Muscle layer of colon (tissue), 2 donors: ENCODE measurements around the gene PLXNA1.

Experiments used
- H3K27ac ChIP-seq: one replicate; pipeline ENCODE4 v1.7.0; 2013; ENCODE audit warnings: low read depth, mild to moderate bottlenecking, low read length, moderate library complexity
- H3K27me3 ChIP-seq, 2 donors: one replicate each; pipeline ENCODE4 v1.7.0; 2013; ENCODE audit warnings: low read length in 2 of 2, mild to moderate bottlenecking in 2 of 2; ENCODE audit not compliant: insufficient read depth in 2 of 2, control insufficient read depth in 1 of 2
- H3K36me3 ChIP-seq: one replicate; pipeline ENCODE4 v1.7.0; 2013; ENCODE audit warnings: mild to moderate bottlenecking, low read length; ENCODE audit not compliant: insufficient read depth
- H3K4me1 ChIP-seq: one replicate; pipeline ENCODE4 v1.7.0; 2013; ENCODE audit warnings: mild to moderate bottlenecking, low read length; ENCODE audit not compliant: insufficient read depth
- H3K4me3 ChIP-seq, 2 donors: one replicate each; pipeline ENCODE4 v1.7.0; 2013; ENCODE audit warnings: low read length in 2 of 2, low read depth in 1 of 2, mild to moderate bottlenecking in 1 of 2, moderate library complexity in 1 of 2
- H3K9ac ChIP-seq: one replicate; pipeline ENCODE4 v1.7.0; 2013; ENCODE audit warnings: low read length
- H3K9me3 ChIP-seq: one replicate; pipeline ENCODE4 v1.7.0; 2013; ENCODE audit warnings: mild to moderate bottlenecking, low read length
- donor health status: abdominal sarcoma.
- donor health status: Adenocarcinoma of cecum.

PLXNA1 gene

DNA sequence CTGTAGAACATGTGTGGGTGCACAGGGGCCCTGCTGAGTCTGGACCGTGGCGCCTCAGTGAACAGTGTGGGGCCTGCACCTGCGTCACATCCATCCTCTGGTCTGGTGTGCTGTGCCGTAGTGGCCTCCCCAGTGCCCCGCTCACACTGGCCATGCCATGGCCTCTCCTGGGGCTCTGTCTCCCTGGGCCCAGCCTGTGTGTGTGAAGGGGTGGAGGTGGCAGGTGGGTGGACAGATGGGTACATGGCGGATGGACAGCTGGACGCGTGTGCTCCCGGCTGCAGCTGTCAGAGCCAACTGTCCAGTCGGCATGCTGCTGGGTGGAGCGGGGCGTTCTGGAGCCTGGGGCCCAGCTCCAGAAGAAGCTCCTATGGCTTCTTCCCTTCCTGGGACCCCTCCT lies 17.8 kb downstream of the PLXNA1 start:
- peaks cover 14% of the 10 kb centered on the region for H3K4me1 ChIP-seq
- no peaks in the 10 kb centered on the region for H3K36me3 ChIP-seq
- H3K9me3 ChIP-seq, result no peaks in the 10 kb centered on the region
- no peaks in the 10 kb centered on the region for H3K27me3 ChIP-seq
- no peak overlapping the region for H3K27ac ChIP-seq
- no peak overlapping the region for H3K4me3 ChIP-seq
- no peak overlapping the region for H3K9ac ChIP-seq

DNA sequence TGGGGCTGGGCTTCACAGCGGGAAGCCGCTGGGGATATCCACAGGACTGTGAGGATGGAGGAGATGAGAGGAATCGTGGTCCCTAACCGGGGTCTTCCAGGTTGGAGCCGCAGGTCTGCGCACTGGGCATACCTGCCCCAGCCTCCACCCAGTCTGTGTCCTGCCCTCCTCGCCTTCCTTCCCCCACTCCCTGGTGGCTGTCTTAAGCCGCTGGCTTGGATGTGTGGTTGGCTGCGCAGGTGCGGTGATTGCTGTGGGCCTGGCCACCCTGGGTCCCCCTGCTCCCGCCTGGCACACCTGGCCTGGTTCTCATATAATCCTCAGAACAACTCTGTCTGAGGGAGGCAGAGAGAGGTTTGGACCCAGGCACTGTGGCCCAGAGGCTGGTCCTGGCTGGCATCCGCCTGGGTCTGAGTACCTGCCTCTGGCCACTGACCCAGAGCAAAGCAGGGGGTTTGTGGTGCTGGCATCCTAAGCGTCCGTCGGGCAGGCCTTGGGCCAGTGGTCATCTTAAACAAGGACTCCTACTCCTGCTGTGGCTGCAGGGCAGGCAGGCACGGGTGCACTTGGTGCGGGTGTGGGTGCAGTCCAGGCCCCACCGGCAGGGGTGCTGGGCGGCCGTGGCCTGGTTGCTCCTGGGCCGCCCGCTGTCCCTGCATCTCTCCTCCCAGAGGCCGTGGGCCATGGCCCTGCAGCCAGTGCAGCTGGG lies 18.7 kb downstream of the PLXNA1 start:
- H3K4me1 ChIP-seq, result peaks cover 14% of the 10 kb centered on the region
- H3K36me3 ChIP-seq, result no peaks in the 10 kb centered on the region
- peak overlapping the region in 1 of 2 donors; percentile 23 for H3K4me3 ChIP-seq
- no peaks in the 10 kb centered on the region for H3K9me3 ChIP-seq
- no peaks in the 10 kb centered on the region for H3K27me3 ChIP-seq
- H3K27ac ChIP-seq, result peak overlapping the region; percentile 41
- no peak overlapping the region for H3K9ac ChIP-seq

DNA sequence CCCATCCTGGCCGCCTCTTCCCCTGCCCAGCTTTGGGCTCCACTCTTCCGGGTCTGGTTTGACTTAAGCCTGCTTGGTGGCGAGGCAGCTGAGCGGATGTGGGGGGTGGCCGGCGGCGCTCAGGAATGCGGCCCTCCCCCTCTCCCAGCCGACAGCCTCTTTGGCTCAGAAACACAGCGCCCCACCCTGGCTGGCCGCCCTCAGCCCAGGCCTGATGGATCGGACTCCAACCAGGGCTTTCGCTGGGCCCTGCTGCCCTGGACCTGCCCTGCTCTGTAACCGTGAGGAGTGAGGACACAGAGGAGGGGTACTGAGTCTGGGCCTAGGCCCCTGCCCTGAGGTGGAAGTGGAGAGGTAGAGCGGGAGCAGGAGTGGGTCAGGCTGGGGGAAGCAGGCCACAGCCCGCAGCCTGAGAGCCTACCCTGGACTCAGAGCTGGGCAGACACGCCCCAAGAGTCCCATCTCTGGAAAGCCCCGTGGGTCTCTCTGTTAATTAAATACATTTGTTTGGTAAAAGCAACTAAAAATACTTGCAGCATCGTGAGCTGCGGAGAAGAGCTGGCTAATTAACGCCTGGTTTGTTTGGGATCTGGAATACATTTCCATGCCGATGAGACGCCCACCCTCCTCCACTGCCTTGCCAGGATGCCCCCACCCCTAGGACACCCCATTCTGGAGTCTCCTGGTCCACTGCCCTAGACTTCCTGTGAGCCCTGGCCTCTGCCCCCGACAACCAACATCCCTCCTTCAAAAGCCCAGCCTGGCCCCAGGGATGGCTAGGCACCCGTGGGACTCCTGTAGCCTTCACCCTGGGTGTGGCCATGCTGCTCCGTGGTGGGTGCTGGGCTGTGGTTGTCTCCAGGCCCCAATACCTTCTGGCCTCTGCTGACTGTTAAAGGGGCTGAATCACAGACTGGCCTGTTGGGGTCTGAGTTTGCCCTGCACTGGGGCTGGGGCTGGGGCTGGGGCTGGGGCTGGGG lies 19.6 kb downstream of the PLXNA1 start:
- Histone ChIP-seq H3K4me1 (peaks cover 14% of the 10 kb centered on the region), H3K27me3 (no peaks in the 10 kb centered on the region), H3K36me3 (no peaks in the 10 kb centered on the region), H3K9ac (no peak overlapping the region), H3K27ac (peak overlapping the region; percentile 41), H3K4me3 (peak overlapping the region in 1 of 2 donors; percentile 23), H3K9me3 (no peaks in the 10 kb centered on the region)

DNA sequence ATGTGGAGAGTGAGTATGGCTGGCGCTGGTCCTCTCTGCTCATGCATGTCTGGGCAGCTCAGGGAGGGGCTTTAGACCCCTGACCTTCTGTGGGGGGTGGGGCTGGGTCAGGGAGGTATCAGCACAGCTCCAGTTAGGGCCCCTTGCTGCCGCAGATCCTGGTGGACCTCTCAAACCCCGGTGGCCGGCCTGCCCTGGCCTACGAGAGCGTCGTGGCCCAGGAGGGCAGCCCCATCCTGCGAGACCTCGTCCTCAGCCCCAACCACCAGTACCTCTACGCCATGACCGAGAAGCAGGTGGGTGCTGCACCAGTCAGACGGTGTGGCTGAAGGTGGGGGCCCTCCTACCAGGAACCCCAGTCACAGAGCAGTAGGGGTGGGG lies 20.2 kb downstream of the PLXNA1 start:
- Histone ChIP-seq H3K4me1 (peaks cover 14% of the 10 kb centered on the region), H3K27ac (no peak overlapping the region), H3K36me3 (no peaks in the 10 kb centered on the region)

DNA sequence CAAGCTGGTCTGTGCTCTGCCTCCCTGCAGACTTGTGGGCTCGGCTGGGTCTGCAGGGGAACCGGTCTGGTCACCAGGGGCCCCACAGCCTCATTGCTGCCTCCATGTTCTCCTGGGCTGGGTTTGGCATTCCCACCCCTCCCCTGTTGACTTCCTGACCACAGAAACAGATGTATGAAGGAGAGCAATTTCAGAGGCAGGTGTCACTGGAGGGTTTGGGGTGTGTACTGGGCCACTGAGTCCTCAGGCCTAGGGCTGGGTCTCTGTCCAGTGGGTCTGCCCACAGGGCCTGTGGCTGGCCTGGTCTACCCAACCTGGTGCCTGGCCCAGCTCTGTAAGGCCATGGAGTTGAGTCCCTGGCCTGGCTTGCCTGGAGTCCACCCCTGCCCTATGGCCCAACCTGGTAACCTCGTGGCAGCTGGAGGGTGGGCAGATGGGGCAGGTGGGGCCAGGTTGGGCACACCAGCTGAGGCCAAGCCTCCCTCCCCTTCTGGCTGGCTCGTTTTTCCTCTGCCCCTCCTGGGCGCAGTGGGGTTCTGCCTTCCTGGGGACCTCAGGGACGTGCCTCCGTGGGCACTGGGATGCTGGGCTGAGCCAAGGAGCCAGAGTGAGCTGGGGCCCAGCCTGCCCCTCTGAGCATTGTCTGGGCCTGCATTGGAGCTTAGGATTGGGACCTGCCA lies 20.8 kb downstream of the PLXNA1 start:
- H3K4me3 ChIP-seq, result no peak overlapping the region
- H3K4me1 ChIP-seq, result peaks cover 14% of the 10 kb centered on the region
- H3K9ac ChIP-seq, result no peak overlapping the region
- H3K36me3 ChIP-seq, result no peaks in the 10 kb centered on the region
- H3K27ac ChIP-seq, result no peak overlapping the region
- no peaks in the 10 kb centered on the region for H3K9me3 ChIP-seq
- H3K27me3 ChIP-seq, result no peaks in the 10 kb centered on the region

More for the DNA sequence above, 20.2 kb downstream of the PLXNA1 start:
- no peak overlapping the region for H3K4me3 ChIP-seq
- H3K9ac ChIP-seq, result no peak overlapping the region
- H3K27me3 ChIP-seq, result no peaks in the 10 kb centered on the region
- H3K9me3 ChIP-seq, result no peaks in the 10 kb centered on the region

DNA sequence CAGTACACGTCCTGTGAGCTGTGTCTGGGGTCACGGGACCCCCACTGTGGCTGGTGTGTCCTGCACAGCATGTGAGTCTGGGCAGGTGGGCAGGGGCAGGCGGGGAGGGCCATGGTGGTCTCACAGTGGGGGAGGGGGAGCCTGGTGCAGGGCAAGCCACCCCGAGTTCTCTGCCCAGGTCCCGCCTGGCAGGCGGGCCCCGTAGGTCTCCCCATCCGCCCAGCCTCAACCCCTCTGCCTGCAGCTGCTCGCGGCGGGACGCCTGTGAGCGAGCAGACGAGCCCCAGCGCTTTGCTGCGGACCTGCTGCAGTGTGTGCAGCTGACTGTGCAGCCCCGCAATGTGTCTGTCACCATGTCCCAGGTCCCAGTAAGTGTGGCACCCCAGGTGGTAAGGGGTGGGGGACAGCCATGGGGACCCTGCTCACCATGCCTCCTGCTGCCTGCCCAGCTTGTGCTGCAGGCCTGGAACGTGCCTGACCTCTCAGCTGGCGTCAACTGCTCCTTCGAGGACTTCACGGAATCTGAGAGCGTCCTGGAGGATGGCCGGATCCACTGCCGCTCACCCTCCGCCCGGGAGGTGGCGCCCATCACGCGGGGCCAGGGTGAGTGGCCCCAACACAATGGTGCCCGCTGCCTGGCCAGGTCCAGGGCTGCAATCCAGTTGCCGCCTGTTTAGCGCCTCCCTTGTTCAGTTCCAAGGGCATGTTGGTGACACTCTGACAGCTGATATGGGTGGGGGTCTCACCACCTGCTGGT lies 21.9 kb downstream of the PLXNA1 start:
- Histone ChIP-seq H3K27ac (no peak overlapping the region), H3K27me3 (no peaks in the 10 kb centered on the region), H3K9me3 (no peaks in the 10 kb centered on the region), H3K9ac (no peak overlapping the region), H3K4me1 (peaks cover 14% of the 10 kb centered on the region), H3K36me3 (no peaks in the 10 kb centered on the region), H3K4me3 (no peak overlapping the region)

DNA sequence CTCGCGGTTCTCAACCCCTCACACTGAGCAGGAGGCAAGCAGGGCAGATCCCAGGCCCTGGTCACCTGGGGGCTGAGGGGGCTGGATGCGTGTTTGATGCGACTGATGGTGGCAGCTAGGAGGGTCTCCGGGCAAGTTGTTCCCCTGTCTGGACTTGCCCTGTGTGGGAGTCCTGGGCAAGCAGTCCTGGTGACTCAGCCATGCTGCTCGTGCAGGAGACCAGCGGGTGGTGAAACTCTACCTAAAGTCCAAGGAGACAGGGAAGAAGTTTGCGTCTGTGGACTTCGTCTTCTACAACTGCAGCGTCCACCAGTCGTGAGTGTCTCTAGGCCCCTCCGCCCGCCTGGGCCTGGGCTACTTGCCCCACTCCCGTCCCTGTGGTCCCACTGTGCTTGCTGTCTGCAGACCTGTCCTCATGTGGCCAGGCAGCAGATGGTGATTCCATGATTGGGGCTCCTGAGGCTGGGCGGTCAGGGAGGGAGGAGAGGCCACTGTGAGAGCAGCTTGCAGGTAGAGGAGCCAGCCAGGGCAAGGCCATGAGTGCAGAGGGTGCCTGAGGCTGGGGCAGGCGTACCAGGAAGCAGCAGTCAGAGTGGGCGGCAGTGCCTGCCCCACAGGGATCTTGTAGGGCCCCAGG lies 23.1 kb downstream of the PLXNA1 start:
- Histone ChIP-seq H3K9ac (no peak overlapping the region), H3K4me1 (peaks cover 14% of the 10 kb centered on the region), H3K36me3 (no peaks in the 10 kb centered on the region), H3K27ac (no peak overlapping the region), H3K4me3 (no peak overlapping the region), H3K9me3 (no peaks in the 10 kb centered on the region), H3K27me3 (no peaks in the 10 kb centered on the region)

DNA sequence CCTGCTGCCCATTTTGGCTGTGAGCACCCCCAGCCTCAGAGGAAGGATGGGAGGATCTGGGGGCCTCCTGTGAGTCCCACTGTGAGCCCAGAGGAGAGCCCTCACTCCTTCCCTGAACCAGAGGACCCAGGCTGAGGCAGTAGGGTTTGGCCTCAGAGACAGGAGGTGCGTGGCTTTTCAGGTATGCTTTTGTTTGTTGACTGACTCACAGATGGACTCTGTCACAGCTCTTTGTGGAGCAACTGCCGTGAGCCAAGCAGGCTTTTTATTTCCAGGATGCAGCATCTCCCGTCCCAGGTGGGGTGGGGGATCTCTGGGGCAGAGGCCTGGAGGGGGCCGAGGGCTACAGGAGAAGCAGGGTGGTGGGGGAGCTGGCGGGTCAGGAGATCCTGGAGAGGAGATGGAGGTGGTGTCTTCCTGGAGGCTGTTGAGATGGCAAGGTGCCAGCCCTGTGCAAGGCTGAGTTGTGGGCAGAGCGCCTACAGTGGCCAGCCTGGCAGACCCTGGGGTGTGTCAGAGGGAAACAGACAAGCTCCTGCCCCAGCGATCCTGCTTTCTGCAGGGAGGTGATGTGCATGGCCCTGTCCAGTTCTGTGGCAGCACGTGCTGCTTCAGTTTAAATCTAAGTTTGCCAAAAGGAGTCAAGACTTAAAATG lies 24.0 kb downstream of the PLXNA1 start:
- H3K9me3 ChIP-seq, result no peaks in the 10 kb centered on the region
- peaks cover 6% of the 10 kb centered on the region for H3K4me1 ChIP-seq
- H3K27me3 ChIP-seq, result no peaks in the 10 kb centered on the region
- no peak overlapping the region for H3K9ac ChIP-seq
- no peaks in the 10 kb centered on the region for H3K36me3 ChIP-seq
- no peak overlapping the region for H3K27ac ChIP-seq
- H3K4me3 ChIP-seq, result no peak overlapping the region

DNA sequence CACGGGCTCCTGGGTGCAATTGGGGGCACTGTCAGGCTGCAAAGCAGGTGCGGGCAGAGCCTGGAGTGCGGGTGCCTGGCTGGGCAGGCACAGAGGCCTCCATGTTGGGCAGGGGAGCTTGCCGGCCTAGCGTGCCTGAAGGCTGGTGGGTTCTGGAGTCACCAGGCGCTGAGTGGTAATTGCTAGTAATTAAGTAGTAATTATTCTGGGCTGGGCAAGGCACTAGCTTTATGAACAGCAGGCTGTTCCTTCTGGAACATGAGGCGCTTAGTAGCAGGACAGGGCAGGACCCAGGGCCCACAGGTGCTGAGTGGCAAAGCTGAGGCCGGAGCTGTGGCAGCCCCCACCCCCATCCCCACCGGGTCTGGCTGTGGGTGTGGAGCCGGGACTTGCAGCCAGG lies 25.3 kb downstream of the PLXNA1 start:
- Histone ChIP-seq H3K36me3 (peaks cover 7% of the 10 kb centered on the region), H3K9me3 (no peaks in the 10 kb centered on the region), H3K9ac (no peak overlapping the region), H3K27me3 (no peaks in the 10 kb centered on the region), H3K4me1 (no peaks in the 10 kb centered on the region), H3K4me3 (no peak overlapping the region), H3K27ac (no peak overlapping the region)

DNA sequence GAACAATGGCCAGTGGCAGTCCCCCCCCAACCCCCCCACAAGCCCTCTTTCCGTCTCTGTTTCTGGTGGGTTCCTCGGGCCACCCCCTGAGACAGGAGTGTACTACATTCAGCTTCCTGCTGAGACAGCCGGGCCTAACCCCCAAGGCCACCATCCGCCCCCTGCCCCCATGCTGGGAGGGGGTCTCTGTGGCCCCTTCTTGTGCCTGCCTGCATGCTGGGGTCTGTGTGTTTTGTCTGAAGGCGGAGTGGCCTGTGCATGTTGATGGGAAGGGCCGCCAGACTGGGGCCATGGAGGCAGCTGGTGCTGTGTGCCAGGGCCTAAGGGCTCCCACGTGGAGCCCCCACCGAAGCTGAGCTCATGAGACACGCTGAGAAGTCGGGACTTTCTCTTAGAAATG lies 26.6 kb downstream of the PLXNA1 start:
- Histone ChIP-seq H3K27ac (no peak overlapping the region), H3K4me1 (no peaks in the 10 kb centered on the region), H3K9ac (no peak overlapping the region), H3K36me3 (peaks cover 7% of the 10 kb centered on the region), H3K9me3 (no peaks in the 10 kb centered on the region), H3K4me3 (no peak overlapping the region), H3K27me3 (no peaks in the 10 kb centered on the region)
